Neural cell (in vitro differentiated cells): ENCODE data around the gene RAC2.

ENCODE experiments used
- CTCF ChIP-seq: fragments of 450-650 bp; IDR thresholded peaks from 2 replicates; pipeline ENCODE4 v1.5.1; 2014; ENCODE audit warnings: antibody characterized with exemption, mild to moderate bottlenecking, moderate library complexity; ENCODE audit not compliant: poor library complexity, severe bottlenecking
- EP300 ChIP-seq: fragments of 450-650 bp; conservative IDR thresholded peaks from 2 replicates; pipeline ENCODE4 v1.6.1; 2014; ENCODE audit warnings: antibody characterized with exemption, mild to moderate bottlenecking, moderate library complexity; ENCODE audit not compliant: poor library complexity, severe bottlenecking
- MXI1 ChIP-seq: fragments of 450-650 bp; conservative IDR thresholded peaks from 2 replicates; pipeline ENCODE4 v1.6.1; 2014; ENCODE audit warnings: antibody characterized with exemption, mild to moderate bottlenecking; ENCODE audit not compliant: poor library complexity, severe bottlenecking
- POLR2AphosphoS5 ChIP-seq: IDR thresholded peaks from 2 replicates; pipeline ENCODE4 v1.6.1; 2012
- RAD21 ChIP-seq: fragments of 450-650 bp; conservative IDR thresholded peaks from 2 replicates; pipeline ENCODE4 v1.6.1; 2014; ENCODE audit warnings: antibody characterized with exemption, mild to moderate bottlenecking, moderate library complexity
- REST ChIP-seq: IDR thresholded peaks from 2 replicates; pipeline ENCODE4 v1.6.1; 2012; ENCODE audit warnings: borderline replicate concordance
- SMC3 ChIP-seq: fragments of 450-650 bp; conservative IDR thresholded peaks from 2 replicates; pipeline ENCODE4 v1.6.1; 2014; ENCODE audit warnings: antibody characterized with exemption, mild to moderate bottlenecking, moderate library complexity; ENCODE audit not compliant: poor library complexity
- TAF1 ChIP-seq: IDR thresholded peaks from 2 replicates; pipeline ENCODE4 v1.6.1; 2012; ENCODE audit warnings: low read depth

GRCh38 chr22:37178350-37179125, 65.5 kb downstream of the RAC2 start:
- TF ChIP-seq REST: no peak
- TF ChIP-seq TAF1: no peak
- TF ChIP-seq POLR2AphosphoS5: no peak
- TF ChIP-seq RAD21: no peak
- no peak for TF ChIP-seq CTCF
- no peak for TF ChIP-seq MXI1
- no peak for TF ChIP-seq SMC3
- no peak for TF ChIP-seq EP300
